ENCODE measurements around the gene LAYN. TPM values are rescaled to one million over a fixed set of nuclear protein-coding genes. Genes with fewer than 3 reads are reported as not detected.
A peak's percentile ranks its signal among the peaks of the same experiment; 100 is the strongest.

The LAYN gene
- total and polyA plus RNA-seq, 2 experiments from 2014 or later = 118 to 121 TPM

GRCh38 chr11:111521135-111521534 lies 19.4 kb upstream of the LAYN start:
- Histone ChIP-seq H3K4me3 (no peak overlapping the region), H3K9ac (no peak overlapping the region), H3K9me3 (ENCODE audit: low read depth) (no peaks in the 10 kb centered on the region), H3K36me3 (ENCODE audit: low read depth) (no peaks in the 10 kb centered on the region), H3K4me2 (ENCODE audit: unreplicated experiment) (peak overlapping the region; percentile 16), H2AFZ (no peak overlapping the region), H3K9me2 (ENCODE audit: insufficient read depth) (no peaks in the 10 kb centered on the region), H3F3A (ENCODE audit: insufficient read depth) (peaks cover 9% of the 10 kb centered on the region), H3K27ac (peak overlapping the region; percentile 18; the same call in 1 of the 2 replicates), H3K79me2 (ENCODE audit: insufficient read depth) (no peaks in the 10 kb centered on the region), H3K4me1 (ENCODE audit: insufficient read depth) (peaks cover 21% of the 10 kb centered on the region), H4K20me1 (ENCODE audit: insufficient read depth) (no peaks in the 10 kb centered on the region), H3K27me3 (replicated peaks; ENCODE audit: insufficient read depth) (no peaks in the 10 kb centered on the region)
- WGBS, 2 experiments (ENCODE audit: low coverage in 1 of 2, low lambda C conversion rate in 2 of 2, missing lambda C conversion rate in 2 of 2) = 73 to 76% methylated on average over 2 of the region's 2 CpGs
- peak; percentile 20 for DNase-seq
- no peak for TF ChIP-seq EZH2phosphoT487 (IDR thresholded peaks at IDR 0.05; ENCODE audit: insufficient read depth, low read depth)
- no peak for TF ChIP-seq EZH2 (IDR thresholded peaks at IDR 0.05; ENCODE audit: insufficient read depth, poor library complexity, severe bottlenecking)
- in situ Hi-C loops (cut with MboI) = no loop called here

- no peak overlapping the region for H3K4me2 ChIP-seq (ENCODE audit: unreplicated experiment)
These were observed 18.1 kb upstream of the LAYN start for GRCh38 chr11:111522426-111522825.

GRCh38 chr11:111523343-111523742 lies 17.2 kb upstream of the LAYN start:
- no peak for TF ChIP-seq EZH2 (IDR thresholded peaks at IDR 0.05; ENCODE audit: insufficient read depth, poor library complexity, severe bottlenecking)
- no peak for TF ChIP-seq EZH2phosphoT487 (IDR thresholded peaks at IDR 0.05; ENCODE audit: insufficient read depth, low read depth)
- no peaks in the 10 kb centered on the region for H3K27me3 ChIP-seq (replicated peaks; ENCODE audit: insufficient read depth)
- H3F3A ChIP-seq (ENCODE audit: insufficient read depth) = peaks cover 13% of the 10 kb centered on the region
- no peaks in the 10 kb centered on the region for H3K9me2 ChIP-seq (ENCODE audit: insufficient read depth)
- no peak overlapping the region for H3K4me3 ChIP-seq
- no peak overlapping the region for H3K9ac ChIP-seq
- no peak overlapping the region for H2AFZ ChIP-seq
- H4K20me1 ChIP-seq (ENCODE audit: insufficient read depth) = no peaks in the 10 kb centered on the region
- H3K36me3 ChIP-seq (ENCODE audit: low read depth) = no peaks in the 10 kb centered on the region
- H3K4me1 ChIP-seq (ENCODE audit: insufficient read depth) = peaks cover 35% of the 10 kb centered on the region
- no peak overlapping the region for H3K27ac ChIP-seq
- no peaks in the 10 kb centered on the region for H3K9me3 ChIP-seq (ENCODE audit: low read depth)
- in situ Hi-C loops (cut with MboI) = no loop called here
- DNase-seq = no peak
- H3K4me2 ChIP-seq (ENCODE audit: unreplicated experiment) = no peak overlapping the region
- WGBS, 2 experiments (ENCODE audit: low coverage in 1 of 2, low lambda C conversion rate in 2 of 2, missing lambda C conversion rate in 2 of 2) = 97 to 100% methylated on average over 2 of the region's 2 CpGs
- H3K79me2 ChIP-seq (ENCODE audit: insufficient read depth) = no peaks in the 10 kb centered on the region

More at GRCh38 chr11:111522426-111522825, 18.1 kb upstream of the LAYN start:
- Histone ChIP-seq H3K9me3 (ENCODE audit: low read depth) (no peaks in the 10 kb centered on the region), H3K9me2 (ENCODE audit: insufficient read depth) (no peaks in the 10 kb centered on the region), H3K27ac (no peak overlapping the region), H2AFZ (no peak overlapping the region), H3K36me3 (ENCODE audit: low read depth) (no peaks in the 10 kb centered on the region), H3K79me2 (ENCODE audit: insufficient read depth) (no peaks in the 10 kb centered on the region), H3K9ac (no peak overlapping the region), H3K4me1 (ENCODE audit: insufficient read depth) (peaks cover 33% of the 10 kb centered on the region), H3K27me3 (replicated peaks; ENCODE audit: insufficient read depth) (no peaks in the 10 kb centered on the region), H3K4me3 (no peak overlapping the region), H4K20me1 (ENCODE audit: insufficient read depth) (no peaks in the 10 kb centered on the region), H3F3A (ENCODE audit: insufficient read depth) (peaks cover 13% of the 10 kb centered on the region)
- in situ Hi-C loops (cut with MboI) = no loop called here
- DNase-seq = no peak
- TF ChIP-seq EZH2phosphoT487 (IDR thresholded peaks at IDR 0.05; ENCODE audit: insufficient read depth, low read depth) (no peak), EZH2 (IDR thresholded peaks at IDR 0.05; ENCODE audit: insufficient read depth, poor library complexity, severe bottlenecking) (no peak)
- WGBS, 2 experiments (ENCODE audit: low coverage in 1 of 2, low lambda C conversion rate in 2 of 2, missing lambda C conversion rate in 2 of 2) = 95 to 98% methylated on average over 5 of the region's 5 CpGs

GRCh38 chr11:111524056-111524455 lies 16.5 kb upstream of the LAYN start:
- Histone ChIP-seq H3K4me2 (ENCODE audit: unreplicated experiment) (no peak overlapping the region), H3K79me2 (ENCODE audit: insufficient read depth) (no peaks in the 10 kb centered on the region), H3K9me2 (ENCODE audit: insufficient read depth) (no peaks in the 10 kb centered on the region), H3K4me1 (ENCODE audit: insufficient read depth) (peaks cover 42% of the 10 kb centered on the region), H3K27ac (no peak overlapping the region), H3K36me3 (ENCODE audit: low read depth) (no peaks in the 10 kb centered on the region), H3K9ac (no peak overlapping the region), H4K20me1 (ENCODE audit: insufficient read depth) (no peaks in the 10 kb centered on the region), H3F3A (ENCODE audit: insufficient read depth) (peaks cover 19% of the 10 kb centered on the region), H3K4me3 (no peak overlapping the region), H3K9me3 (ENCODE audit: low read depth) (no peaks in the 10 kb centered on the region), H3K27me3 (replicated peaks; ENCODE audit: insufficient read depth) (no peaks in the 10 kb centered on the region), H2AFZ (no peak overlapping the region)
- 37 to 56% methylated on average over 1 of the region's 1 CpG for WGBS, 2 experiments (ENCODE audit: low coverage in 1 of 2, low lambda C conversion rate in 2 of 2, missing lambda C conversion rate in 2 of 2)
- TF ChIP-seq EZH2 (IDR thresholded peaks at IDR 0.05; ENCODE audit: insufficient read depth, poor library complexity, severe bottlenecking) = no peak
- TF ChIP-seq EZH2phosphoT487 (IDR thresholded peaks at IDR 0.05; ENCODE audit: insufficient read depth, low read depth) = no peak
- in situ Hi-C loops (cut with MboI) = no loop called here
- DNase-seq = peak; percentile 27

- no peaks in the 10 kb centered on the region for H3K27me3 ChIP-seq (replicated peaks; ENCODE audit: insufficient read depth)
- no peaks in the 10 kb centered on the region for H3K9me3 ChIP-seq (ENCODE audit: low read depth)
- no peaks in the 10 kb centered on the region for H4K20me1 ChIP-seq (ENCODE audit: insufficient read depth)
- H3K4me1 ChIP-seq (ENCODE audit: insufficient read depth) = peaks cover 48% of the 10 kb centered on the region
- no peak for DNase-seq
- in situ Hi-C loops (cut with MboI) = no loop called here
- H3K4me2 ChIP-seq (ENCODE audit: unreplicated experiment) = no peak overlapping the region
- H3F3A ChIP-seq (ENCODE audit: insufficient read depth) = peaks cover 25% of the 10 kb centered on the region
- H3K9me2 ChIP-seq (ENCODE audit: insufficient read depth) = no peaks in the 10 kb centered on the region
- no peaks in the 10 kb centered on the region for H3K36me3 ChIP-seq (ENCODE audit: low read depth)
- no peak overlapping the region for H3K9ac ChIP-seq
- no peak overlapping the region for H3K27ac ChIP-seq
- no peak overlapping the region for H2AFZ ChIP-seq
- no peaks in the 10 kb centered on the region for H3K79me2 ChIP-seq (ENCODE audit: insufficient read depth)
- H3K4me3 ChIP-seq = no peak overlapping the region
- TF ChIP-seq EZH2phosphoT487 (IDR thresholded peaks at IDR 0.05; ENCODE audit: insufficient read depth, low read depth) = no peak
- no peak for TF ChIP-seq EZH2 (IDR thresholded peaks at IDR 0.05; ENCODE audit: insufficient read depth, poor library complexity, severe bottlenecking)
- WGBS, 2 experiments (ENCODE audit: low coverage in 1 of 2, low lambda C conversion rate in 2 of 2, missing lambda C conversion rate in 2 of 2) = 92 to 100% methylated on average over 1 of the region's 1 CpG
These were observed 15.1 kb upstream of the LAYN start for GRCh38 chr11:111525456-111525855.
